Heart left ventricle (tissue), 16 donors: ENCODE data around the gene EEF1AKMT2. TPM values are rescaled to one million over a fixed set of nuclear protein-coding genes. Genes with fewer than 3 reads are reported as not detected.

Source experiments
- ATAC-seq, 4 donors: fragments of 200-7000 bp; cut with Tn5 transposase; one replicate each; pipeline ENCODE4 v1.9.1; 2020 to 2022; ENCODE audit warnings: moderate library complexity in 4 of 4, mild to moderate bottlenecking in 3 of 4, moderate number of reproducible peaks in 1 of 4
- DNase-seq, 5 donors: peaks; one replicate each; pipeline ENCODE4 v3.0.0-alpha.2; 2020
- H3K27ac ChIP-seq, 12 donors: fragments of 200-600 bp; sonication (generic) in 4 of 12; one replicate each; pipeline versions ENCODE4 v1.5.0 to v1.8.0; 2016 to 2022; ENCODE audit warnings: mild to moderate bottlenecking in 2 of 12
- H3K27me3 ChIP-seq, 9 donors: fragments of 200-600 bp; sonication (generic) in 2 of 9; one replicate each; pipeline versions ENCODE4 v1.5.1 to v1.8.0; 2016 to 2022; ENCODE audit warnings: mild to moderate bottlenecking in 3 of 9
- H3K36me3 ChIP-seq, 9 donors: fragments of 200-600 bp; sonication (generic) in 2 of 9; one replicate each; pipeline versions ENCODE4 v1.5.0 to v1.8.0; 2018 to 2022; ENCODE audit warnings: mild to moderate bottlenecking in 2 of 9
- H3K4me1 ChIP-seq, 12 donors: fragments of 200-600 bp; sonication (generic) in 4 of 12; one replicate each; pipeline versions ENCODE4 v1.5.0 to v1.8.0; 2016 to 2022; ENCODE audit warnings: mild to moderate bottlenecking in 3 of 12
- H3K4me3 ChIP-seq, 12 donors: fragments of 200-600 bp; sonication (generic) in 4 of 12; one replicate each; pipeline versions ENCODE4 v1.5.0 to v1.8.0; 2017 to 2022; ENCODE audit warnings: mild to moderate bottlenecking in 9 of 12, moderate library complexity in 4 of 12
- H3K9me3 ChIP-seq, 12 donors: fragments of 200-600 bp; sonication (generic) in 4 of 12; one replicate each; pipeline versions ENCODE4 v1.5.0 to v1.8.0; 2016 to 2022; ENCODE audit warnings: mild to moderate bottlenecking in 1 of 12
- POLR2A ChIP-seq, 2 donors: fragments of 450-650 bp; IDR thresholded peaks; one replicate each; pipeline ENCODE4 v1.6.1; 2017; ENCODE audit warnings: antibody characterized with exemption in 2 of 2, mild to moderate bottlenecking in 2 of 2, moderate library complexity in 2 of 2
- WGBS, 4 donors: extraction: QIAGEN DNeasy Blood & Tissue Kit in 2 of 4; methylation state at CpG; one replicate each; pipeline versions ENCODE4 v1.1.5 to v1.1.7; 2013 to 2018; 5-methylcytosine and 5-hydroxymethylcytosine counted together
- intact Hi-C, 10 donors: fragments of 100-400 bp; cut with DNase I; formaldehyde crosslinking; loops; one replicate each; pipeline versions ENCODE4 v1.11.1 to v1.14.2; 2022
- polyA plus RNA-seq, 2 donors: library from polyadenylated mRNA; stranded (reverse); fragments of 200-250 nt; gene quantifications; one replicate each; pipeline ENCODE4 v1.2.3, GENCODE V29; 2013
- total RNA-seq, 9 donors: library from RNA; depleted of rRNA in 2 of 9; stranded (reverse); fragments of >200 nt in 2 of 9; fragmentation: NEBNext Ultra II Directional in 3 of 9; extraction: Animal tissue kit (Norgen Biotek cat#: 25700) in 3 of 9; gene quantifications; one replicate each; pipeline versions ENCODE4 v1.1.0 to v1.2.4, GENCODE V29; 2016 to 2023
- TF ChIP-seq, protein P1 (sequence below), 12 donors: fragments of 200-600 bp; sonication (generic) in 4 of 12; IDR thresholded peaks; one replicate each; pipeline versions ENCODE4 v1.5.0 to v1.8.0; 2018 to 2022; ENCODE audit warnings: antibody characterized with exemption in 12 of 12, mild to moderate bottlenecking in 5 of 12
- donor health status: ischemic (EF 13 %, LVEDD 7.1; RV severe dilation, severe dysfunction).
- donor health status: healthy with polysubstance abuse.
- donor health status: DM: no; HTN: yes; CAD: no.
- donor health status: DM: no; HTN: no; CAD: no.
- donor health status: ischemic (EF 25% LVEDD 6.9; RV normal size, moderate dysfunction).
- donor health status: ischemic (EF 25% LVEDD 5.7; RV mildly dilated, moderate dysfunction).
- donor health status: healthy.
- donor health status: DM: yes; HTN: yes; CAD: no.
- donor health status: ischemic (EF 35%, LVEDD 5.7; RV mildly dilated, moderate dysfunction).
- donor health status: nonischemic (EF 11% LVEDD 7.7; RV severe dilation, severe dysfunction).
- donor health status: DM: yes; HTN: yes; CAD: no.
- donor health status: PGD.
- donor health status: ischemic (EF 29% LVEDD 5.4; RV normal size, mild dysfunction).
- donor health status: nonischemic (EF 23%, LVEDD 6.1; RV moderate dilation, normal function).

EEF1AKMT2 gene
- total and polyA plus RNA-seq, 11 donors, result 3.6 to 14.8 (median 10.9) TPM

DNA sequence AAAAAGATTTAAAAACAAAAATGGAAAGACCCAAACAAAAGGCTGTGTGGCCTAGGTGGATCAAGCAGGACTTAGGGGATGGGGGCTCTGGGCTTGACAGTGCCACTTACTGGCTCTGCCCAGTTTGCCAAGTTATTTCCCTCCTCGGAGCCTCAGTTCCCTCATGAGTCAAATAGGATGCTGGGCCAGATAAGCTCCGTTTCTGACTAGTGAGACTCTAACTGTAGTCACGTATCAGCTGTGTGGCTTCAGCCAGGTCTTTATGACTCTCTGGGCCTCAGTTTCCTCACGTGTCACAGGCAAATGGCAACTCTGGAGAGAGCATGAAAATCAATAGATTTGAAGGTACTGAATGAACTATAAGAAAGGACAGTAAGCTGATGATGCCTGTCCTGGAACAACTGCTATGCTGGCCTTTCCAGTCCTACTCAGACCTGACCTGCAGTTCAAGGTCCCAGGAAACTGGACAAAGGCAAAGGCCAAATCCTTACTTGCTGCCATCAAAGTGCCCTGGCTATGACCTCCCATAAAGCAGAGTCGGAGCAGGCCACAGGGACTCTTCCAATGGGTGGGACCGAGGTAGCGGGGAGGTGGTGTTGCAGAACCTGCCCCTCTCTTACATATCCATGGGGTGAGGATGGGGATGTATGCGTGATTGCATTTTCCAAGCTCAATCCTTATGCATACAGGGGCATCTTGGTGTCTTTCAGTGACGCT lies 74.5 kb downstream of the EEF1AKMT2 start:
- H3K36me3 ChIP-seq, result no peaks in the 10 kb centered on the region
- no peaks in the 10 kb centered on the region for H3K27me3 ChIP-seq
- H3K4me1 ChIP-seq, result peaks cover 8 to 95% (median 84%) of the 10 kb centered on the region in 12 donors
- H3K9me3 ChIP-seq, result no peaks in the 10 kb centered on the region
- intact Hi-C loops, result no loop called here
- 83 to 85% (median 84%) methylated on average over 9 of the region's 9 CpGs for WGBS, 4 donors
- no peak for ATAC-seq
- DNase-seq, result no peak
- H3K27ac ChIP-seq, result peak overlapping the region in 2 of 12 donors; percentile 80 to 93
- TF ChIP-seq, protein P1, sequence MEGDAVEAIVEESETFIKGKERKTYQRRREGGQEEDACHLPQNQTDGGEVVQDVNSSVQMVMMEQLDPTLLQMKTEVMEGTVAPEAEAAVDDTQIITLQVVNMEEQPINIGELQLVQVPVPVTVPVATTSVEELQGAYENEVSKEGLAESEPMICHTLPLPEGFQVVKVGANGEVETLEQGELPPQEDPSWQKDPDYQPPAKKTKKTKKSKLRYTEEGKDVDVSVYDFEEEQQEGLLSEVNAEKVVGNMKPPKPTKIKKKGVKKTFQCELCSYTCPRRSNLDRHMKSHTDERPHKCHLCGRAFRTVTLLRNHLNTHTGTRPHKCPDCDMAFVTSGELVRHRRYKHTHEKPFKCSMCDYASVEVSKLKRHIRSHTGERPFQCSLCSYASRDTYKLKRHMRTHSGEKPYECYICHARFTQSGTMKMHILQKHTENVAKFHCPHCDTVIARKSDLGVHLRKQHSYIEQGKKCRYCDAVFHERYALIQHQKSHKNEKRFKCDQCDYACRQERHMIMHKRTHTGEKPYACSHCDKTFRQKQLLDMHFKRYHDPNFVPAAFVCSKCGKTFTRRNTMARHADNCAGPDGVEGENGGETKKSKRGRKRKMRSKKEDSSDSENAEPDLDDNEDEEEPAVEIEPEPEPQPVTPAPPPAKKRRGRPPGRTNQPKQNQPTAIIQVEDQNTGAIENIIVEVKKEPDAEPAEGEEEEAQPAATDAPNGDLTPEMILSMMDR (IDR thresholded peaks at IDR 0.05), result no peak
- no peak for TF ChIP-seq POLR2A (IDR thresholded peaks at IDR 0.05)
- no peak overlapping the region for H3K4me3 ChIP-seq

DNA sequence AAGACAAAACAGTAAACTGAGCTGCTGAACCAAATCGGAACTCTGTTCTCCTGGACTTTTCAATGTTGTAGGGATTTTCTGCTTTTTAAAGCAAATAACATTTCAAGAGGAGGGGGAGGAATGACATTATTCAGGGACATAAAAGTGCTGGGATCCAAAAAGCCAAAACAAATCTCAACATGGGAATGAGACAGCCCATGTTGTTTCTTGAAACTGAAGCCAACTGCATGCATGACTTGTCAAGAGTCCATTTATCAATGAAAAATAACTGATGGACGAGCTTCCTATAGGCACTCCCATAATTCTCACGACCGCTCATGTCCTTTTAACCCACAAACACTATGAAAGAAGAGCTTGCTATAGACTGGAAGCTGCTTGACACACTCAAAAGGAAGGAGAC lies 75.3 kb downstream of the EEF1AKMT2 start:
- intact Hi-C loops, result no loop called here
- TF ChIP-seq, protein P1 (IDR thresholded peaks at IDR 0.05), result no peak
- no peak for TF ChIP-seq POLR2A (IDR thresholded peaks at IDR 0.05)
- Histone ChIP-seq H3K36me3 (no peaks in the 10 kb centered on the region), H3K4me1 (peaks cover 8 to 95% (median 79%) of the 10 kb centered on the region in 12 donors), H3K9me3 (no peaks in the 10 kb centered on the region), H3K27ac (peak overlapping the region in 2 of 12 donors; percentile 80 to 93), H3K27me3 (no peaks in the 10 kb centered on the region), H3K4me3 (no peak overlapping the region)
- WGBS, 4 donors, result 87 to 94% (median 88%) methylated on average over 4 of the region's 4 CpGs
- ATAC-seq (no peak), DNase-seq (no peak)

DNA sequence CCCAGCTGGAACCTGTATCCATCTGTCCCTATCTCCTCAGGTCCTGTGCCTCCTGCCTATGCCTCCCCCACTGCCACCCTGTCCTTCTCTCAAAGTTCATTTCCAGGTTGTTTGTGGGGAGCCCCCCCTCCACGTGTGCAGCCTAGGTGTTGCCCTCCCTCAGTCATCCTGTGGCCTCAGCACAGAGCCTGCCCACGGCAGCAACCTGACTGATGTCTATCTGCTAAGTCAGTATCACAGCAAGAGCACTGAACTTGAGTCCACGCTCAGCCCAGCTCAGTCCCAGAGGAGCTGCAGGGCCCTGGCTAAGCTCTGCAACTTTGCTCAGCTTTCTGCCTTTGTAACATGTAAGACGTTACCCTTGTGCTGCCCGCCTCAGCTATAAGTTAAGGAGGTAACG lies 76.2 kb downstream of the EEF1AKMT2 start:
- peaks cover 11 to 95% (median 76%) of the 10 kb centered on the region in 12 donors for H3K4me1 ChIP-seq
- no peaks in the 10 kb centered on the region for H3K9me3 ChIP-seq
- H3K4me3 ChIP-seq, result no peak overlapping the region
- WGBS, 4 donors, result 60 to 63% (median 61%) methylated on average over 6 of the region's 6 CpGs
- ATAC-seq (no peak), DNase-seq (no peak)
- H3K27ac ChIP-seq, result peak overlapping the region in 2 of 12 donors; percentile 17 to 33
- no peaks in the 10 kb centered on the region for H3K36me3 ChIP-seq
- intact Hi-C loops, result no loop called here
- TF ChIP-seq, protein P1 (IDR thresholded peaks at IDR 0.05), result no peak
- no peak for TF ChIP-seq POLR2A (IDR thresholded peaks at IDR 0.05)
- H3K27me3 ChIP-seq, result no peaks in the 10 kb centered on the region

DNA sequence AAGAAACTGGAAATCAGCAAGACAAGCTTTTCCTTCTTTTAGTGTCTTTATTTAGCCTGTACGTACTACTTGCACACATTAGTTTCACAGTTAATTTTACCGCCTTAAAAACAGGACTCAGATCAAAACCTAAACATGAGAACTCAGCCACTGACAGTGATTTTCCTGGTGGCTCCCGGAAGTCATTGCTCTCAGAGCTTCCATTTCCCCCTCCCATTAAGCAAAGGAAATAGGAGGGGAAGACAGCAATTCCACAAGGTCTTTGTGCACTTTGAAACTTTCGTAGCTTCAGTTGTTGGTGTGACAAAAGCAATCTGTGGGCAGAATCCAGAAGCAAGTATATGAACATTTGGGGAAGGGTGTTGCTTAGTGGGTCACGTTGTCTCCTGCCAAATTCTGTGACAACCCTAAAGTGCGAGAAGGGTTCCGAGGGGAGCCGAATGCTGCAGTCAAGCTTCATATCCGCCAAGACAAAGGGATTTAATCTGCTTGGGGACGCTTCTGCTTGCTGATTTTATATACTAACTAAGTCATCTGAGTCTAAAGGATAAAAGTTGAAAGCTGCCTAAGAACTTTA lies 77.9 kb downstream of the EEF1AKMT2 start:
- H3K4me1 ChIP-seq, result peaks cover 10 to 95% (median 77%) of the 10 kb centered on the region in 12 donors

More for the DNA sequence above, 77.9 kb downstream of the EEF1AKMT2 start:
- WGBS, 4 donors, result 35 to 51% (median 43%) methylated on average over 10 of the region's 10 CpGs
- no peak for ATAC-seq
- Histone ChIP-seq H3K36me3 (no peaks in the 10 kb centered on the region), H3K27me3 (no peaks in the 10 kb centered on the region), H3K9me3 (no peaks in the 10 kb centered on the region), H3K4me3 (no peak overlapping the region), H3K27ac (peak overlapping the region in 11 of 12 donors; percentile 0 to 70 (median 50))
- no peak for DNase-seq
- TF ChIP-seq, protein P1 (IDR thresholded peaks at IDR 0.05), result peak in 2 of 12 donors; percentile 10 to 13
- TF ChIP-seq POLR2A (IDR thresholded peaks at IDR 0.05), result no peak
- intact Hi-C loops, result no loop called here
